ENCODE data around the gene CCDC142. TPM values are rescaled to one million over a fixed set of nuclear protein-coding genes. Genes with fewer than 3 reads are reported as not detected.

Gene CCDC142
- total and polyA plus RNA-seq, 2 of the 8 experiments (the other 6 are each of a cell fraction or from before 2014, with no cell fraction given), result 6.0 to 10.7 TPM

GRCh38 chr2:74471332-74472065 is 11.3 kb downstream of the CCDC142 start:
- peak overlapping the region; percentile 97 to 98 for H3K4me2 ChIP-seq (ENCODE audit: insufficient read depth in 1 of 2, low read depth in 2 of 2, low read length in 2 of 2)
- H3K36me3 ChIP-seq (ENCODE audit: control insufficient read depth in 2 of 4, insufficient read depth in 4 of 4, low read length in 3 of 4), result peaks cover 0 to 4% (median 2%) of the 10 kb centered on the region in 4 experiments; a peak in 5 of 8 replicates
- H3K79me1 ChIP-seq (ENCODE audit: low read depth, low read length), result no peaks in the 10 kb centered on the region
- H3K4me1 ChIP-seq (replicated peaks in 1 of 4; ENCODE audit: control insufficient read depth in 3 of 4, insufficient read depth in 4 of 4, low read length in 3 of 4), result peaks cover 0 to 3% (median 2%) of the 10 kb centered on the region in 4 experiments; a peak in 3 of 7 replicates
- no peaks in the 10 kb centered on the region for H3K79me2 ChIP-seq (ENCODE audit: control insufficient read depth in 1 of 2, insufficient read depth in 2 of 2, low read length in 2 of 2)
- no peaks in the 10 kb centered on the region for H4K20me1 ChIP-seq (replicated peaks in 1 of 2; ENCODE audit: control insufficient read depth in 1 of 2, insufficient read depth in 2 of 2, low read length in 2 of 2)
- H3K18ac ChIP-seq (ENCODE audit: extremely low read depth, low read length), result no peak overlapping the region
- no peak overlapping the region for H3K27ac ChIP-seq (ENCODE audit: low read depth, low read length)
- H3K14ac ChIP-seq (ENCODE audit: insufficient read length), result no peak overlapping the region
- peak overlapping the region; percentile 86 for H4K5ac ChIP-seq (ENCODE audit: insufficient read length, low read depth, low read length)
- H4K8ac ChIP-seq (ENCODE audit: extremely low read depth, insufficient read depth, low read length), result peak overlapping the region; percentile 94; the same call in 1 of the 2 replicates
- H3K4ac ChIP-seq (replicated peaks; ENCODE audit: insufficient read length, low read depth, low read length), result no peak overlapping the region
- ChIA-PET POLR2A (ENCODE audit: partially characterized antibody) (interaction anchor here (1.0 to 5.2 kb wide), 4 partner anchors 10 to 82 kb away, joined by 3 to 89 read pairs (median 24); partner anchors contain the start of genes CCDC142, INO80B, LOXL3 and TTC31), CTCF (ENCODE audit: partially characterized antibody) (interaction anchor here (1.0 to 5.7 kb wide), 4 partner anchors 7 to 117 kb away, joined by 3 to 42 read pairs (median 21); partner anchors contain the start of genes CCDC142 and TTC31)
- no peak overlapping the region for H2BK15ac ChIP-seq (ENCODE audit: low read length)
- H3K27me3 ChIP-seq (replicated peaks in 1 of 4; ENCODE audit: control insufficient read depth in 3 of 4, extremely low read depth in 1 of 4, insufficient read depth in 3 of 4, low read length in 3 of 4), result no peaks in the 10 kb centered on the region
- no peak overlapping the region for H2AK5ac ChIP-seq (ENCODE audit: low read depth, low read length)
- H2BK12ac ChIP-seq (ENCODE audit: low read depth, low read length), result no peak overlapping the region
- H3K23me2 ChIP-seq (ENCODE audit: low read depth, low read length), result peaks cover 11% of the 10 kb centered on the region
- peak overlapping the region; percentile 77 to 95 (median 87) for H3K4me3 ChIP-seq (ENCODE audit: extremely low read depth in 1 of 4, insufficient read depth in 2 of 4, low read depth in 3 of 4, low read length in 4 of 4)
- H2BK20ac ChIP-seq (ENCODE audit: low read length), result no peak overlapping the region
- H2BK5ac ChIP-seq (ENCODE audit: low read depth, low read length), result no peak overlapping the region
- H4K91ac ChIP-seq (replicated peaks; ENCODE audit: insufficient read length, low read length), result no peak overlapping the region
- H3K23ac ChIP-seq (ENCODE audit: insufficient read length), result no peak overlapping the region
- FAIRE-seq (no peak), DNase-seq (ENCODE audit: low read depth in 1 of 2, low spot score in 2 of 2) (no peak)
- H3K56ac ChIP-seq (replicated peaks; ENCODE audit: insufficient read length, low read depth, low read length), result no peak overlapping the region
- no peak overlapping the region for H2AFZ ChIP-seq (ENCODE audit: low read length)
- H3K9me3 ChIP-seq (ENCODE audit: insufficient read depth in 2 of 2, low read depth in 1 of 2, low read length in 1 of 2), result no peaks in the 10 kb centered on the region
- WGBS, 2 experiments (ENCODE audit: extremely low coverage in 1 of 2, insufficient coverage in 1 of 2, insufficient read length in 1 of 2, insufficient replicate concordance in 2 of 2, low coverage in 1 of 2, low lambda C conversion rate in 2 of 2, missing lambda C conversion rate in 1 of 2), result 69% methylated on average over 16 of the region's 16 CpGs; no CpG with 5 or more reads in 1 of the 2 experiments
- H2BK120ac ChIP-seq (replicated peaks; ENCODE audit: low read depth, low read length), result no peak overlapping the region
- H3K9ac ChIP-seq (replicated peaks in 1 of 4; ENCODE audit: extremely low read depth in 1 of 4, low read depth in 3 of 4, low read length in 3 of 4), result peak overlapping the region in 3 of 4 experiments; percentile 6 to 77 (median 68); a peak in 4 of 7 replicates
- TF ChIP-seq TBP (IDR thresholded peaks at IDR 0.05; ENCODE audit: low read depth, low read length), result no peak
- TF ChIP-seq ATF3 (IDR thresholded peaks at IDR 0.05; ENCODE audit: insufficient read depth, low read depth, low read length), result no peak
- no peak for TF ChIP-seq RFX5 (IDR thresholded peaks at IDR 0.05; ENCODE audit: borderline replicate concordance, low read depth, low read length)
- TF ChIP-seq USF2 (IDR thresholded peaks at IDR 0.05; ENCODE audit: low read length), result no peak
- no peak for TF ChIP-seq CHD1 (IDR thresholded peaks at IDR 0.05; ENCODE audit: low read depth, low read length)
- TF ChIP-seq NRF1 (IDR thresholded peaks at IDR 0.05; ENCODE audit: low read depth, low read length), result no peak
- TF ChIP-seq CREB1 (IDR thresholded peaks at IDR 0.05), result no peak
- no peak for TF ChIP-seq HDAC2 (IDR thresholded peaks at IDR 0.05; ENCODE audit: borderline replicate concordance in 1 of 2, low read depth in 2 of 2, low read length in 2 of 2)
- no peak for TF ChIP-seq KDM5A (IDR thresholded peaks at IDR 0.05; ENCODE audit: low read length)
- no peak for TF ChIP-seq SIX5 (IDR thresholded peaks at IDR 0.05; ENCODE audit: low read depth, low read length)

All from H1 (cell line).